K562 (cell line): ENCODE results near the gene SLC39A7. TPM values are rescaled to one million over a fixed set of nuclear protein-coding genes. Genes with fewer than 3 reads are reported as not detected.

ENCODE experiments used
- ATAC-seq: fragments of 200-7000 bp; cut with Tn5 transposase; 3 replicates; pipeline ENCODE4 v1.9.1; 2020; ENCODE audit warnings: moderate library complexity
- BruUV-seq: library from RNA; stranded (reverse); fragments of 400-500 nt; replicated peaks from 2 replicates; lab custom pipeline; 2021; lab: Mats Ljungman, UMichigan
- CTCF ChIA-PET: fragments of 300-600 bp; formaldehyde crosslinking; extraction: SDS; loops from one replicate; lab custom pipeline; 2021; ENCODE audit warnings: low intra/inter-chr PET ratio; lab: Yijun Ruan, JAX
- POLR2A ChIA-PET: fragments of 300-600, 350-650 bp; sonication (Branson Sonifier 250); formaldehyde crosslinking; extraction: SDS; loops from one replicate; lab custom pipeline; 2021; ENCODE audit warnings: antibody characterized with exemption, inconsistent platforms; lab: Yijun Ruan, JAX
- DNase-seq, 4 experiments: peaks; one replicate each; pipeline versions ENCODE4 v3.0.0 to v3.0.0-alpha.2; 2011 to 2018; ENCODE audit warnings: low spot score in 3 of 4, mixed read lengths in 3 of 4; ENCODE audit errors: extremely low read depth in 1 of 4
- FAIRE-seq: peaks from 2 replicates; lab custom pipeline; 2011; peaks lifted over from hg19 to GRCh38; lab: Jason Lieb, UNC
- H2AFZ ChIP-seq: 2 replicates; pipeline ENCODE4 v1.6.0; 2011; ENCODE audit warnings: low read depth, low read length, control low read depth, inconsistent platforms
- H3K27ac ChIP-seq: fragments of 200-600 bp; 3 replicates; pipeline ENCODE4 v1.8.0; 2011; ENCODE audit warnings: low read depth, mild to moderate bottlenecking, control low read depth, inconsistent platforms, low read length, moderate library complexity, mixed read lengths; ENCODE audit errors: extremely low read depth
- H3K27me3 ChIP-seq, 2 experiments: fragments of 300-600 bp in 1 of 2; 2 replicates in 1 of 2; 3 replicates in 1 of 2; pipeline versions ENCODE4 v1.6.0 to v1.8.0; 2011; ENCODE audit warnings: inconsistent platforms in 2 of 2, low read length in 2 of 2, mild to moderate bottlenecking in 1 of 2, mixed read lengths in 1 of 2, moderate library complexity in 1 of 2; ENCODE audit not compliant: control insufficient read depth in 2 of 2, insufficient read depth in 2 of 2
- H3K36me3 ChIP-seq: fragments of 300-600 bp; 3 replicates; pipeline ENCODE4 v1.8.0; 2011; ENCODE audit warnings: mild to moderate bottlenecking, low read length, inconsistent platforms; ENCODE audit not compliant: control insufficient read depth, insufficient read depth
- H3K4me1 ChIP-seq, 2 experiments: fragments of 200-600 bp in 1 of 2; replicated peaks in 1 of 2; 2 replicates in 1 of 2; 3 replicates in 1 of 2; pipeline versions ENCODE4 v1.5.1 to v1.8.0; 2011; ENCODE audit warnings: inconsistent platforms in 2 of 2, low read length in 2 of 2, mild to moderate bottlenecking in 1 of 2, mixed read lengths in 1 of 2, moderate library complexity in 1 of 2; ENCODE audit not compliant: control insufficient read depth in 2 of 2, insufficient read depth in 2 of 2
- H3K4me2 ChIP-seq: 2 replicates; pipeline ENCODE4 v1.6.1; 2011; ENCODE audit warnings: low read length, control low read depth, inconsistent platforms, mixed read lengths; ENCODE audit not compliant: insufficient read depth
- H3K4me3 ChIP-seq: fragments of 200-600 bp; sonication (generic), shearing (Covaris generic); 2 replicates; pipeline ENCODE4 v1.5.1; 2016; ENCODE audit warnings: control low read depth, inconsistent platforms
- H3K79me2 ChIP-seq: fragments of 200-600 bp; 3 replicates; pipeline ENCODE4 v1.8.0; 2011; ENCODE audit warnings: low read length, inconsistent platforms; ENCODE audit not compliant: control insufficient read depth, insufficient read depth
- H3K9ac ChIP-seq, 2 experiments: 2 replicates each; pipeline versions ENCODE4 v1.6.0 to v1.6.1; 2011; ENCODE audit warnings: low read depth in 2 of 2, low read length in 2 of 2, control low read depth in 1 of 2, inconsistent platforms in 1 of 2, mild to moderate bottlenecking in 1 of 2, mixed read lengths in 1 of 2; ENCODE audit not compliant: insufficient read depth in 1 of 2
- H3K9me1 ChIP-seq: one replicate; pipeline ENCODE4 v1.6.0; 2011; ENCODE audit warnings: inconsistent platforms, mild to moderate bottlenecking, low read length, moderate library complexity; ENCODE audit not compliant: control insufficient read depth, insufficient read depth
- H3K9me3 ChIP-seq: replicated peaks from 2 replicates; pipeline ENCODE4 v1.5.1; 2011; ENCODE audit warnings: low read depth, low read length, inconsistent platforms; ENCODE audit not compliant: control insufficient read depth, insufficient read depth
- H4K20me1 ChIP-seq: replicated peaks from 2 replicates; pipeline ENCODE4 v1.6.1; 2011; ENCODE audit warnings: low read length, inconsistent platforms, mixed read lengths; ENCODE audit not compliant: control insufficient read depth, insufficient read depth
- CBX2 ChIP-seq: fragments of 200-600 bp; sonication (generic); IDR thresholded peaks from one replicate; pipeline ENCODE4 v1.6.1; 2012; ENCODE audit warnings: mild to moderate bottlenecking, low read length, inconsistent platforms; ENCODE audit not compliant: insufficient read depth, poor library complexity, severe bottlenecking
- EGR1 ChIP-seq: fragments of 450-650 bp; conservative IDR thresholded peaks from 2 replicates; pipeline ENCODE4 v1.6.1; 2017; ENCODE audit warnings: mild to moderate bottlenecking
- ESRRA ChIP-seq: fragments of 450-650 bp; IDR thresholded peaks from 2 replicates; pipeline ENCODE4 v1.6.1; 2014; ENCODE audit warnings: low read depth, mild to moderate bottlenecking, moderate library complexity, borderline replicate concordance
- FOXA1 ChIP-seq: fragments of 450-650 bp; IDR thresholded peaks from 2 replicates; pipeline ENCODE4 v1.6.1; 2016; ENCODE audit warnings: mild to moderate bottlenecking, borderline replicate concordance
- NR2C1 ChIP-seq, 2 experiments: fragments of 450-650 bp; IDR thresholded peaks; 2 replicates each; pipeline ENCODE4 v1.6.1; 2017; ENCODE audit warnings: mild to moderate bottlenecking in 2 of 2, antibody characterized with exemption in 1 of 2, inconsistent platforms in 1 of 2, missing compliant biosample characterization in 1 of 2, missing genetic modification characterization in 1 of 2
- NR2C2 ChIP-seq, 2 experiments: fragments of 200-800 bp in 1 of 2; sonication (Bioruptor generic) in 1 of 2; sonication (generic) in 1 of 2; formaldehyde crosslinking in 1 of 2; IDR thresholded peaks; 2 replicates each; pipeline versions ENCODE4 v1.6.1 to v1.8.0; 2016 to 2022; ENCODE audit warnings: mild to moderate bottlenecking in 1 of 2, missing compliant biosample characterization in 1 of 2, missing genetic modification characterization in 1 of 2, missing genetic modification reagents in 1 of 2
- WGBS: fragments of 100-300 bp; shearing (Covaris generic); methylation state at CpG from one replicate; pipeline ENCODE4 v1.1.6; 2016; ENCODE audit warnings: low coverage, mixed read lengths; ENCODE audit not compliant: insufficient coverage; ENCODE audit errors: missing lambda C conversion rate; 5-methylcytosine and 5-hydroxymethylcytosine counted together
- in situ Hi-C: fragments of 300-500 bp; cut with MboI; formaldehyde crosslinking; loops from 4 replicates; pipeline ENCODE4 v1.15.0; 2018; ENCODE audit warnings: inconsistent platforms, mixed read lengths
- intact Hi-C: fragments of 100-400 bp; cut with micrococcal nuclease; formaldehyde crosslinking; loops from 2 replicates; pipeline ENCODE4 v1.14.2; 2022
- polyA plus RNA-seq, 8 experiments: library from polyadenylated mRNA; depleted of rRNA in 4 of 8; stranded (reverse) in 5 of 8; unstranded in 3 of 8; fragments of >200 nt; fragmentation: Nextera tagmentation in 2 of 8; fragmentation: Illumina TruSeq in 1 of 8; extraction: Ambion mirVana in 2 of 8; extraction: Trizol in 1 of 8; gene quantifications; 2 replicates each; pipeline versions ENCODE4 v1.2.1 to v1.2.3, GENCODE V29; 2011 to 2014; ENCODE audit warnings: inconsistent platforms in 1 of 8, missing spikeins in 1 of 8
- total RNA-seq, 7 experiments: library from RNA; depleted of rRNA in 6 of 7; stranded (reverse); fragments of >200 nt in 6 of 7; fragmentation: Illumina TruSeq in 2 of 7; extraction: Trizol in 2 of 7; gene quantifications; 2 replicates each; pipeline versions ENCODE4 v1.2.1 to v1.2.3, GENCODE V29; 2011 to 2021; ENCODE audit warnings: low replicate concordance in 1 of 7

Gene SLC39A7
- total and polyA plus RNA-seq, 9 of the 15 experiments (the other 6 are each of a cell fraction or from before 2014, with no cell fraction given): 21.7 to 169 (median 121) TPM

- intact Hi-C loops (no loop called here), in situ Hi-C loops (no loop called here)
- Histone ChIP-seq H3K4me3 (no peak overlapping the region), H3K36me3 (no peaks in the 10 kb centered on the region), H3K4me2 (no peak overlapping the region), H2AFZ (no peak overlapping the region), H3K9me3 (no peaks in the 10 kb centered on the region), H3K9ac (no peak overlapping the region), H3K27ac (no peak overlapping the region), H4K20me1 (peaks cover 4% of the 10 kb centered on the region; the same call in 1 of the 2 replicates), H3K9me1 (no peaks in the 10 kb centered on the region), H3K4me1 (peaks cover 0 to 4% of the 10 kb centered on the region in 2 experiments; a peak in 1 of 5 replicates), H3K27me3 (peaks cover 3 to 25% of the 10 kb centered on the region in 2 experiments; a peak in 4 of 5 replicates), H3K79me2 (no peaks in the 10 kb centered on the region)
- WGBS: 18% methylated on average over 9 of the region's 11 CpGs
- ATAC-seq (no peak), FAIRE-seq (no peak), DNase-seq (no peak)
- ChIA-PET POLR2A (no interaction called here), CTCF (interaction anchor here (1.0 to 2.7 kb wide), 4 partner anchors 23 to 52 kb away, joined by 3 to 20 read pairs (median 11); no protein-coding TSS in a partner anchor)
- BruUV-seq: no TSS peak
- peak; percentile 69; the same call in 1 of the 2 replicates for TF ChIP-seq ESRRA
- no peak for TF ChIP-seq NR2C2 (CRISPR knock-in tag; IDR thresholded peaks at IDR 0.05)
- peak; percentile 48; the same call in 1 of the 2 replicates for TF ChIP-seq NR2C2 (tag; IDR thresholded peaks at IDR 0.05)
- 0 out of 2 replicates have a peak, but pooled peaks have one; percentile 4 for TF ChIP-seq EGR1
- TF ChIP-seq FOXA1: no peak
- TF ChIP-seq CBX2: no peak
- TF ChIP-seq NR2C1 (IDR thresholded peaks at IDR 0.05): peak; percentile 66
- TF ChIP-seq NR2C1 (tag; IDR thresholded peaks at IDR 0.05): peak; percentile 83
Observed at GRCh38 chr6:33171016-33171879, 29.4 kb upstream of the SLC39A7 start.
